Stimulated activated naive CD4-positive, alpha-beta T cell (primary cell): ENCODE measurements around the gene CDH23.

Experiments
- DNase-seq, 6 experiments: peaks; one replicate each; lab custom pipeline; 2025; lab: John Stamatoyannopoulos, UW

The CDH23 gene

DNA sequence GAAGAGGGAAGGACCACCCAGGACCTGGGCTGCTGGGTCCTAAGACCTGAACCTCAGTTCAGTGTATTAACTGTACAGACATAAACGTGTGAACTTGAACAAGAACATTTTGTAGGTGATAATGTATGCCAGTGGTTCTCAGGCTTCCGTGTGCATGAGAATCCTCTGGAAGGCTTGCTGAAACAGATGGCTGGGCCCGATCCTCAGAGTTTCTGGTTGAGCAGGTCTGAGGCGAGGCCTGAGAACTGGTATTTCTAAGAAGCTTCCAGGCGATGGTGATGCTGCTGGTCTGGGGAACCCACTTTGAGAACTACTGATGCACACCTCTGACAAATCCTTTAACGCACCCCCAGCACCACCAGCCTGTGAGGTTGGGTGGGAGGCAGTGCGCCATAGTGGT, 70.4 kb downstream of the CDH23 start:
- DNase-seq: no peak

DNA sequence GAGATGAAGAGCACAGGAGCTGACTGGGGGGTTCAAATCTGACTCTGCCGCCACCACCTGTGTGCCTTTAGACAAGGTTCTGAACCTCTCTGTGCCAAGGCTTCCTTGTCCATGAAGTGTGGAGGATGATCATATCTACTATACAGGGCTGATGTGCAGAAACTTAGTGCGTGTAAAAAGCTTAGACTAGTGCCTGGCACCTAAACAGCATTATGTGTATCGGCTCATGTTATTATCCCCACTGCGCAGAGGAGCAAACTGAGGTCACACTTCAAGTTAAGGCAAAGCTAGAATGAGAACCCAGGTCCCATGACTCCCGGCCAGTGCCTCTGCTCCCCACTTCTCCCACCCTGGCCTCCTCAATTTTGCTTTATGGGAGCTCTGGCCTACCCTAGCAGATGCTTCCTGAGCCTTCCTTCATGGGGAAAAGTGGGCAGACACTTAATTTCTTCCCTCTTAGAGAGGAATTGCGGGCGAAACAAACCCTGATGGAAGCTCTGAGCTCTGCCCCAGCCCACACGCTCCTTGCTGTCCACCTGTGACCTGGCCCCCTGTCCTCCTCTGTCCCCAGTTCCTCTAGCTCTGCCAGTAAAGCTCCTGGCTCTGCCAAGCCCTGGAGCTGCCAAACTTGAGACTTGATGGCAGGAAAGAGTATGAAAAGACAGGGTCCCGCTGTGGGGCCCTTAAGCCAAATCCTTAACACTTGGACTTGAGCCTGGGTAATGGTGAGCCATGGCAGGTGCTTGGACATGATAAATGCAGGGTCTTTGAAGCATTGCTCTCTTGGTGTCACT, 71.0 kb downstream of the CDH23 start:
- DNase-seq: no peak

DNA sequence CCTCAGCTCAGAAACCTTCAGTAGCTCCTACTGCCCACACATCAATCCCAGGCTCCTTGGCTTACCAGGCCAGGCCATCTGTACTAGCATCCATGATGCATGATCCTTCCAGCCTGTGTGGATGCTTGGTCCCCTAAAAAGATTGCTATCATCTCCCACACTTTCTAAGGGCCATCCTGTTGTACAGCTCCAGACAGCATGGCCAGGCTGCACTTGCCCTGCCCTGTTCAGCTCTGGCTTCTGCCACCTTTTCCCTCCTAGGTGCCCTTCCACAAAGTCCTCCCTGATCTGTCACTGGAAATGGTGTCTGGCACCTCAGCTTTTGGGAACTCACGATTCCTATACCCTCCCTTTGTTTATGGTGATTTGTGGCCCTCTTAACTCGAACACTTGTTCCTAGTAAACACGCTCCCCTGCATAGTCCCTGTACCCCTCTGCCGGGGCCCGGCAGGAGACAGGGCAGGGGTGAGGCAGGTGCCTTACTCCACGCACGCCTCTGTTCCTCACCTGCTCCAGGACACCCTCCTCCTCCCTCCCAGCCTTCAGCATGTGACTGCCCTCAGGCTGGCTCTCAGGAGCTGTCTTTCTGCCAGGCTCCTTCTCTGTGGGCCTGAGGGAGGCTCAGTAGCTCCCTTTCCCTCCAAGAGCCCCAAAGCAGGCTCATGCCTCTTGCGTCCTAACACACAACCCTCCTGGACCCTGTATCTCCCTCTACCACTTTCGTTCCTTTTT, 71.8 kb downstream of the CDH23 start:
- DNase-seq: no peak

- DNase-seq: no peak
These were observed 74.3 kb downstream of the CDH23 start for GRCh38 chr10:71471006-71471405.

DNA sequence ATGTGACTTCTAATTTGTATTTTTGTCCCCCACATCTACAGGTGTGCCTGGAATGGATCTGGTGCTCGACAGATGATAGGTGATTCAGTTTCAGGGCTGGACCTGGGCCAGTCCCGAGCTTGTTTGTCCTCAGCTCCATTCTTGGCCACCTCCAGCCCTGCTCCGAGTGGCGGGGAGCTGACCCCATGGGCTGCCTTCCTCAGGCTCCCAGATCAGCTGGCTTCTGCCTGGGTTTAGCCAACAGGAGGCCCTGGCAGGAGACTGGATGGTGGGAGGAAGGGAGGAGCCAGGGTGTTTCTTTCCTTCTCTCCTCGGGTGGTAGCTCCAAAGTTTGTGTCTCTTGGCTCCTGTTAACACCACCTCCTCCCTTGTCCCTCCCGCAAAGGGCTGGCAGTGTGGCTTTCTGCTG, 75.2 kb downstream of the CDH23 start:
- DNase-seq: no peak

DNA sequence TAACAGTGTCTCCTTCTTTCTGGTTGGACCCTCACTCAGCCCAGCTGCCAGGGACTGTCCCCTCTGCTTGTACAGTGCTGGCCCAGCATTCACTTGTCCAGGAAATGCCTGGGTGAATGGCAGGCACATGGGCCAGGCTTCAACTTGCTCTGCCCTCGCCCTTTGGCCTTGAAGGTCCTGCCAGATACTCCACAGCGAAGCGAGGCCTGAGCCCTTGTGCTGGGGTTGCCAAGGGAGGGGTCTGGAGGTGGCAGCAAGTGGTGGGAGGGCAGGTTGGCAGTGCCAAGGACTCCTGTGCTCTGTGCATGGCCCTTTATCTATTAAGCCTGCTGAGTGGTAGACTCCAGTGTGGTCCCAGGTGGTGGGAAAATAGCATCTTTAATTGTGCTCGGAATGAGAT, 75.7 kb downstream of the CDH23 start:
- no peak for DNase-seq

DNA sequence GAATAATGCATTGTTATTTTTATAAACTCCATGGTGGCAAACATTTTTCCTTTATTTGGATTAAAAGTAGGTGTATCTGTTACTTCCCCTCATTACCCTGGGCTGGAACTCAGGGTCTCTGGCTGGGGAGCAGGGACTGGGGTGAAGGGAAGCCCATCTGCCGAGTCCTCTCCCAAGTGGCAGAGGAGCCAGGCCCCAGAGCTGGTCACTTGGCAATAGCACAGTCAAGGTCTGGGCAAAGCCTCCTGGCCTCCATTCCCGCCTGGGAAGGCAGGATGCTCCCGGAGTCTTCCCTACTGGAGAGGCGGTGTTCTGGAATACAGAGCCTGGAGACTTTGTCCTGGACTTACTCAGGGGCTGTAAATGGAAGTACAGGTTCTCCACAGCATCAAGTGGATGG, 76.2 kb downstream of the CDH23 start:
- no peak for DNase-seq

- no peak for DNase-seq
These were observed 77.2 kb downstream of the CDH23 start for GRCh38 chr10:71473671-71474599.

DNA sequence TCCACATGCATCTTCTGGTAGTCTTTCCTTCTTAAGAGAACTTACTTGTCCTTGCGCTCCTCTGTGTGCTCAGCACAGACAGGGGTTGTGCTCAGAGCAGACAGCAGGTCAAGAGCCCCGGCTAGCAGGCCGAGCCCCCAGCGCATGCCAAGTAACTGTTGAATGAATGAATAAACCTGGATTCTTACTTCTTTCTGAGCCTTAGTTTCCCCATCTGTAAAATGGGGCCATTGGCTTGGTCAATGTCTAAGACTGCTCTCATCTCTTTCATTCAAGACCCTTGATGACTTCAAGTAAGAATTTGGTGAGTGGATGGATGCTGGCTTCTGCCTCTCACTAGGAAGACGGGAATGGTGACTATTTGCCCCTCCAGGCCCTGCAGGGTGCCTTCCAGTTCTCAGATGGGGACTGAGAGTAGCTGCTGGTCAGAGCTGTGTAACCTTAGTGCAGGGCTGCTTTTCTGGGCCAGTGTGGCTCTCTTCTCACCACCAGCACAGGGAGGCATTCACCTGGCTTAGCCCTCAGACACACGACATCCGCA, 78.1 kb downstream of the CDH23 start:
- DNase-seq: no peak

- no peak for DNase-seq
These were observed 78.6 kb downstream of the CDH23 start for GRCh38 chr10:71475243-71475871.

DNA sequence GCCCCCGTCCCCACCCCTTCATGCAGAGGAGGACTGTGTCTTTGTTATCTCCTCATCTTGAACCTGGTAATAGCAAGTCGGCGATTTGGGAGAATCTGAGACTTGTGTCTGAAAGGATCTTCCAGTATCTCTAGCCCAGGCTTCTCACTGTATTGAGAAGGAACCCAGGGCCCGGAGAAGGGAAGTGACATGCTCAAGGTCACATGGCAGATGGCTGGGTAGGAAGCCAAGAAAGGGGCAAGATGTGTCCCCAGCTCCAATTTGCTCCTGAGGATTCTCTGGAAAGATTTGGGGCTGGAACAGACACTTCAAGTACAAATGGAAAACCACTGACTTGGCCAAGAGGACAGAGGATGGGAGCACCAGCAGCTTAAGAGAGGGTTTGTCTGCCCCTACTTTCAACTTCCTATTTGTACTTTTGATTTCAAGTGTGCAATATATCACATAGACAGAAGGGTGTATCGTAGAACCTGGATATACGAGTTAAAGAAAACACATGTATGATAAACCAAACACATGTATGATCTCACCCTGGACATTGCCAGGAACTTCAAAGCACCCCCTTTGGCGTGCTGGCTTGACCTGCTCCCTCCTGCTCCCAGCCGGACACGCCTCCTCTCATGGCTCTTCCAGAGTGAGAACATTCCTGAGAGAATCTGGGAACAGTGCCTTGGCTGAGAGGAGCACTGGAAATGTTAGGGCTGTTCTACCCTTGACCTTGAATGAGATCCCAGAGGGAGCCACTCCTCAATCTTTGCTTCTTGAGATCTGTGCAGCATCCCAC, 79.7 kb downstream of the CDH23 start:
- no peak for DNase-seq

DNA sequence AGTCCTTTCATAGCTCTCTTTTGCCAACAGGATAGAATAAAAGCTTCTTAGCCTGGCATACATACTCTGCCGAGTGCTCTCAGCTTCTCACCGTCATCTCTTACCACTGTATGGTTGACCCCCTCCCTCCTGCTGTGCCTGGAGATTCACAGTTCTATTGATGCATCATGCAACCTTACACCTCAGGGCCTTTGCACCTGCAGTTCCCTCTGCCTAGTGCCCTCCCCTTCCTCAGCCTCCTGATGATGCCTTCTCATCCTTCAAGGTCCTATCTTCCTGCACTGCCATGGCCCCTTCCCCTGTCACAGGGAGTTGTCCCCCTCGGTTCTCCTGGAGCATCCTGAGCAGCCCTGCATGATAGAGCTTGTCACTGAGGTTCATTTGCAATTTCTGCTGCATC, 81.5 kb downstream of the CDH23 start:
- DNase-seq: no peak

GRCh38 chr10:71478813-71479365, 82.2 kb downstream of the CDH23 start:
- DNase-seq: no peak

- no peak for DNase-seq
These were observed 83.1 kb downstream of the CDH23 start for GRCh38 chr10:71479831-71480230.

- DNase-seq: no peak
These were observed 83.9 kb downstream of the CDH23 start for GRCh38 chr10:71480662-71481061.

DNA sequence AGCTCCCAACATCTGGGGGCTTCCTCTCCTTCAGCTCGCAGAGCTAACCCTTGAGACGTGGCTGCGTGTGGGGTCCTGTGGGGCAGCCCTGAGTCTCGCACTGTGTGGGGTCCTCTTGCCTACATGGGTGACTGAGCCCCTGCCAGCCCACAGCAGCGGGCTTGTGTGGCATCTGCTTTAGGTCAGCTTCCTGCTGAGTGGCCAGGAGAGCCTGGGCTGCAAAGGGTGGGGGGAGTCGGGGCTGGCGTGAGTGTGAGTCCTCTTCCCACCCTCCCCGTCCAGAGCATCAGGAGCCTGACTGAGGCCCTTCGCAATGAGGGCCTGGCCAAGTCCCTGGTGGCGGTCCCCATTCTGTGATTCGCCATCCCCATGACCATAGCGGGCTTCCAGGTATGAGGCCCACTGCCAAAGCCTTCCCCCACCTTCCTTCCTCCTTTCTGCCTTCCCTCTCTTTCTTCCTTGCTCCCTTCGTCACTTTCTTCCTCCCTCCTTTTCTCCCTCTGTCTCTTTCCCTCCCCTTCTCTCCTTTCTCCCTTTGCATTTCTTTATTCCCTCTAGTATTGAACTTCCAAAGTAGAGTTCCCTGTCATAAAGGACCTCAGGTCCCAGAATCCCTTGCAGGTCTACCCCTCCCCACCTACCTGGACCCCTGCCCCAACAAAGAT, 85.2 kb downstream of the CDH23 start:
- no peak for DNase-seq

DNA sequence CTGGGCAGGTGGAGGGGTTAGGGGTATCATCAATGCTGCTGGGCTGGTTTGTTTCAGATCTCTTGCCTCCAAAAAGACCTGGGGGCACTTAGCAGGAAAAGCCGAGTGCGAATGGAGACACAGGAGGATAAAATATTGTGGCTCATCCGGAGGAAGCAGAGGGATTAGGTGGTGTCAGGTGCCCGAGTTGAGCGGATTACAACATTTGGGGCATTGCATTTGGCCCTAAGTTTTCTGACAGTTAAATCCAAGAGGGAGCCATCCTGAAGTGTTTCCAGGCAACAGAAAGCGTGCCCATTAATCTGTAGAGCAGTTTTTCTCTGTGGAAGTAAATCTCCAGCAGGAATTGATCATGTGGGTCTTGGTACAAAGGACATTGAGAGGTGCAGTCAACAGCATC, 85.9 kb downstream of the CDH23 start:
- DNase-seq: no peak

- DNase-seq: no peak
These were observed 86.4 kb downstream of the CDH23 start for GRCh38 chr10:71483135-71483534.

DNA sequence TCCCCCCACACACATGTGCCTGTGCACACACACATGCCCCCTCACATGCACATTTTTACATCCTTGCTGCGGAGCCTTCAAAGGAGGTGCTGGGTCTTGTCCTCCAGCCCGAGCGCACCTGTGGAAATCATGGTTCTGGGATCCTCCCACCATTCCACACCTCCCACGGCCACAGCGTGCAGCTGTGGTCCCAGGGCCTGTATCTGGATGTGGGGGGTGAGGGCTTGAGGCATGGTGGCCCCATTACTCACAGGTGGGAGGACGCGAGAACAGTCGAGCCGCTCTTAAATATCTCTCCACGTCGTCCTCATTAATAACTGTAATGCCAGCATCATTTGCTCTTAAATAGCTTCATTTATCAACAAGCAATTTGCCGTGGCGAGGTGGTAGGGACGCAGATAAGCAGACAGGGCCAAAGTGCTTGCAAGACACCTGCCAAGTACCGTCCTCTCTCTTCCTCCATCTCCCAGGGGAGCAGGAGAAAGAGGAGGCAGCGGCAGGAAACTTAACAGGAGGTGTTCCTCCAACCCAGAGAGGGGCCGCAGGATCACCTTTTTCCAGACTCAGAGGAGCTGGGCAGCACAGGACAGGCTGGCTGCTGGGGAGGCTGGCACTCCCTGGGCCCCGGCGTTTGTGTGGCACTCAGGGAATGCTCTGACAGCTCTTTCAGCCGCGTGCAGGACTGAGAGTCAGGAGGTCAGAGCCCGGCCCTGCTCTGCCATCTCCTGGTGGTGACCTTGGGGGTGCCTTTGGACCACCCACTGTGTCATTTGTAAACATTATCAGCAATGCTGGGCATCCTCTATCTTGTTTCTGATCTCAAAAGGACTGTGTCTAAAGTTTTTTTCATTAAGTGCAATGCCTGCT, 87.4 kb downstream of the CDH23 start:
- no peak for DNase-seq
